Measurements from ENCODE around the gene PDZRN4.
"Not testable (repeated sequence)": the region's sequence is repeated elsewhere in the genome, so short reads cannot be mapped to it uniquely, and the experiment has no call there.

PDZRN4 gene

GRCh38 chr12:41515953-41516352 lies 327.8 kb downstream of the PDZRN4 start:
- DNase-seq = no peak

GRCh38 chr12:41520869-41521268 lies 332.7 kb downstream of the PDZRN4 start:
- DNase-seq = no peak

- DNase-seq = no peak
Measured at GRCh38 chr12:41521872-41522379, 333.8 kb downstream of the PDZRN4 start.

- DNase-seq = no peak
Measured at GRCh38 chr12:41527062-41527461, 338.9 kb downstream of the PDZRN4 start.

GRCh38 chr12:41527534-41528116 lies 339.5 kb downstream of the PDZRN4 start:
- no peak for DNase-seq

GRCh38 chr12:41528874-41529273 lies 340.8 kb downstream of the PDZRN4 start:
- no peak for DNase-seq

GRCh38 chr12:41530441-41530840 lies 342.3 kb downstream of the PDZRN4 start:
- DNase-seq = no peak

GRCh38 chr12:41531147-41531829 lies 343.2 kb downstream of the PDZRN4 start:
- no peak for DNase-seq

GRCh38 chr12:41532072-41532471 lies 344.0 kb downstream of the PDZRN4 start:
- no peak for DNase-seq

- no peak for DNase-seq
Measured at GRCh38 chr12:41536813-41537490, 348.8 kb downstream of the PDZRN4 start.

- no peak for DNase-seq
Measured at GRCh38 chr12:41537522-41537921, 349.4 kb downstream of the PDZRN4 start.

GRCh38 chr12:41545761-41546160 lies 357.6 kb downstream of the PDZRN4 start:
- no peak for DNase-seq

- DNase-seq = not testable (repeated sequence)
Measured at GRCh38 chr12:41547071-41547470, 359.0 kb downstream of the PDZRN4 start.

GRCh38 chr12:41548926-41549325 lies 360.8 kb downstream of the PDZRN4 start:
- no peak for DNase-seq

- DNase-seq = no peak
Measured at GRCh38 chr12:41552588-41552987, 364.5 kb downstream of the PDZRN4 start.

GRCh38 chr12:41556176-41556575 lies 368.1 kb downstream of the PDZRN4 start:
- DNase-seq = no peak

- no peak for DNase-seq
Measured at GRCh38 chr12:41557344-41557743, 369.2 kb downstream of the PDZRN4 start.

- no peak for DNase-seq
Measured at GRCh38 chr12:41558671-41559070, 370.6 kb downstream of the PDZRN4 start.

- DNase-seq = no peak
Measured at GRCh38 chr12:41563051-41563450, 374.9 kb downstream of the PDZRN4 start.

GRCh38 chr12:41564816-41565215 lies 376.7 kb downstream of the PDZRN4 start:
- no peak for DNase-seq

- no peak for DNase-seq
Measured at GRCh38 chr12:41566703-41567102, 378.6 kb downstream of the PDZRN4 start.

- no peak for DNase-seq
Measured at GRCh38 chr12:41573445-41573844, 385.3 kb downstream of the PDZRN4 start.

- no peak for DNase-seq
Measured at GRCh38 chr12:41576925-41577324, 388.8 kb downstream of the PDZRN4 start.

- DNase-seq = no peak
Measured at GRCh38 chr12:41577995-41578394, 389.9 kb downstream of the PDZRN4 start.
